ENCODE data around the gene GARIN1A.
"Not testable (repeated sequence)": the region's sequence is repeated elsewhere in the genome, so short reads cannot be mapped to it uniquely, and the experiment has no call there.

GARIN1A gene

DNA sequence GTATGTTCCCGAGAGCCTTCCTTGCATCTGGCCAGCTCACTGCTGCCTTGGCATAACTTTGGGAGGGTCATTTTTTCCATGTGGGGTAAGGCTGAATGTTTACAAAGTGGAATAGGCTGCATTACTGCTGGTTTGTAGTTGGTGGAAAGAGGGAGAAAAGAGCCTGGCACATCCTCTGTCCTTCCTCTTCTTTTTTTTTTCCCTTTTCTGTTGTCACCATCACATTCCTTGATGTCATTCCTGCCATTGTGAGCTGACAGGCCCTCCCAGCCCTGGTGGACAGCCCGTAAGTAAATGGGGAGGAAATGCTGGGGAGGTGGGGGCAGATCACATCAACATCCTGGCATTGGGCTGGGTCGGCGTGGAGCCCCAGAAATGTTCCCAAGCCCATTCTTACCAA is at the start of gene GARIN1A:
Gene GARIN1A, plus strand, starts transcription at position 301 of the 400 bp plus-strand sequence. CDS start 106 bp downstream, outside the sequence.
- H3K9ac ChIP-seq (ENCODE audit: low read depth, low read length) = no peak within 1 kb of the TSS
- H3K36me3 ChIP-seq (ENCODE audit: control insufficient read depth, insufficient read depth, low read length) = no peaks in the 10 kb centered on the region
- no peak within 1 kb of the TSS for H3K4me3 ChIP-seq (ENCODE audit: low read depth, low read length)
- no peaks in the 10 kb centered on the region for H3K4me1 ChIP-seq (ENCODE audit: control insufficient read depth, insufficient read depth, low read length)
- H3K27me3 ChIP-seq (ENCODE audit: control insufficient read depth, insufficient read depth, low read length) = no peaks in the 10 kb centered on the region
- no peak within 1 kb of the TSS for H3K27ac ChIP-seq (ENCODE audit: low read depth, low read length)
- no peaks in the 10 kb centered on the region for H3K9me3 ChIP-seq (ENCODE audit: control insufficient read depth, insufficient read depth, low read length)

DNA sequence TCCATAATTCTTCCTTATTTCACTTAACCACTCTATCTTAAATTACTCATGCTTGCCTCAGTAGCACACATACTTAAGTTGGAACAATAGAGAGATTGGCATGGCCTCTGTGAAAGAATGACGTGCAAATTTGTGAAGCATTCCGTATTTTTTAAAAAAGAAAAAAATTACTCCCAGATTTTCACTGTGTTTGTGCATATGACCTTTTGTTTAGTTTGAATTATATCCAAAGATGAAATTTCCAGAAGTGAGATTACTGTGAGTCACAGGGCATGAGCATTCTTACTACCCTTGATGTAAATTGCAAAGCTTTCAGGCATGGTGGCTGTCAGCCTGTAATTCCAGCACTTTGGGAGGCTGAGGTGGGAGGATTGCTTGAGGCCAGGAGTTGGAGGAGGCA is 45.0 kb upstream of the GARIN1A start:
- H3K27me3 ChIP-seq (ENCODE audit: control insufficient read depth, insufficient read depth, low read length); H3K4me1 ChIP-seq (ENCODE audit: control insufficient read depth, insufficient read depth, low read length); H3K4me3 ChIP-seq (ENCODE audit: low read depth, low read length); H3K27ac ChIP-seq (ENCODE audit: low read depth, low read length); H3K9me3 ChIP-seq (ENCODE audit: control insufficient read depth, insufficient read depth, low read length); H3K9ac ChIP-seq (ENCODE audit: low read depth, low read length): not testable (repeated sequence)
- peaks cover 50% of the 10 kb centered on the region for H3K36me3 ChIP-seq (ENCODE audit: control insufficient read depth, insufficient read depth, low read length)

DNA sequence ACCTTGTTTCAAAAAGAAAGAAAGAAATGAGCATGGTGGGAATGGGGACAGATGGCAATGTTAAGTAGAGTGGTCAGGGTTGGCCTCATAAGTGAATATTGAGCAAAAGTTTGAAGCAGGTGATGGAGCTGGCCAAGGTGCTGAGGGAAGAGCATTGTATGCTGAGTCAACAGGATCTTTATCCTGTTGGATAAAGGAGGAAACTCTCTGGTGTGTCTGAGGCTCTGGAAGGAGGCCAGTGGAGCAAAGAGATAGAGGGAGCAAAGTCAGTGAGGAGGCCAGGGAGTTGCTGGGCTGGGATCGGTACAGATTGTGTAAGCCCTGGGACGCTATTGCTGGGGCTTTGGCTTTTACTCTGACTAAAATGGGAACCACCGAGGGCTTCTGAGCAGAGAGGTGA is 38.2 kb upstream of the GARIN1A start:
- H3K36me3 ChIP-seq (ENCODE audit: control insufficient read depth, insufficient read depth, low read length) = peaks cover 33% of the 10 kb centered on the region; the same call in 1 of the 2 replicates
- H3K9me3 ChIP-seq (ENCODE audit: control insufficient read depth, insufficient read depth, low read length); H3K9ac ChIP-seq (ENCODE audit: low read depth, low read length); H3K27me3 ChIP-seq (ENCODE audit: control insufficient read depth, insufficient read depth, low read length); H3K4me3 ChIP-seq (ENCODE audit: low read depth, low read length); H3K4me1 ChIP-seq (ENCODE audit: control insufficient read depth, insufficient read depth, low read length); H3K27ac ChIP-seq (ENCODE audit: low read depth, low read length): not testable (repeated sequence)

DNA sequence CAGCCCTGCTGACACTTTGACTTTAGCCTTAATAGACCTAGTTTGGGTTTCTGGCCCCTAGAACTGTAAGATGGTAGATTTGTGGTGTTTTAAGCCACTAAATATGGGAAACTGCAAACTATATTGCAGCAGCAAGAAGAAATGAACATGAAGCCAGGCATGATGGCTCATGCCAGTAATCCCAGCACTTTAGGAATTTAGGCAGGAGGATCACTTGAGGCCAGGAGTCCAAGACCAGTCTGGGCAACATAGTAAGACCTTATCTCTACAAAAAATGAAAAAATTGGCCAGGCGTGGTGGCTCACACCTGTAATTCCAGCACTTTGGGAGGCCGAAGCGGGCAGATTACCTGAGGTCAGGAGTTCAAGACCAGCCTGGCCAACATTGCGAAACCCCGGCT is 26.9 kb upstream of the GARIN1A start:
- H3K9me3 ChIP-seq (ENCODE audit: control insufficient read depth, insufficient read depth, low read length); H3K27ac ChIP-seq (ENCODE audit: low read depth, low read length); H3K27me3 ChIP-seq (ENCODE audit: control insufficient read depth, insufficient read depth, low read length); H3K9ac ChIP-seq (ENCODE audit: low read depth, low read length); H3K4me3 ChIP-seq (ENCODE audit: low read depth, low read length); H3K4me1 ChIP-seq (ENCODE audit: control insufficient read depth, insufficient read depth, low read length): not testable (repeated sequence)
- peaks cover 16% of the 10 kb centered on the region for H3K36me3 ChIP-seq (ENCODE audit: control insufficient read depth, insufficient read depth, low read length)

DNA sequence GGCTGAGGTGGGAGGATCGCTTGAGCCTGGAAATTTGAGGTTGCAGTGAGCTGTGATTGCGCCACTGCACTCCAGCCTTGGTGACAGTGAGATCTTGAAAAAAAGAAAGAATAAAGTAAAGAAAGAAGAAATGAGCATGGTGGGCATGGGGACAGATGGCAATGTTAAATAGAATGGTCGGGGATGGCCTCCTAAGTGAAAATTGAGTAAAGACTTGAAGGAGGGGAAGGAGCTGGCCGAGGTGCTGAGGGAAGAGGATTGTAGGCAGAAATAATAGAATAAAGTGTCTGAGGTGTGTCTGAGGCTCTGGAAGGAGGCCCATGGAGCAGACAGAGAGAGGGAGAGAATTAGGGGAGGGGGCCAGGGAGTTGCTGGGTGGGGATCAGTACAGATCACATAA is 26.2 kb upstream of the GARIN1A start:
- H3K9ac ChIP-seq (ENCODE audit: low read depth, low read length) = not testable (repeated sequence)

DNA sequence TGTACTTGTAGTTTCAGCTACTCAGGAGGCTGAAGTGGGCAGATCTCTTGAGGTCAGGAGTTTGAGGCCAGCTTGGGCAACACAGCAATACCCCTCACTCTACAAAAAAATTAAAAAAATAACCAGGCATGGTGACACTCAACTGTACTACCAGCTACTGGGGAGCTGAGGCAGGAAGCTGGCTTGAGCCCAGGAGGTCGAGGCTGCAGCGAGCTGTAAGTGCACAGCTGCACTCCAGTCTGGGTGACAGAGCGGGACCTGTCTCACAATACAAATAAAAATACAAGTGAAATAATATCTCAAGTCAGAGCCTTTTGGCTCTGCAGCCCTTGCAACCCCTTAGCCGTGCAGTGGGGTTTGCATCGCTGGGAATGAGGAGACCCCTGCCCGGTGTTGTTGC is 25.2 kb upstream of the GARIN1A start:
- H3K9ac ChIP-seq (ENCODE audit: low read depth, low read length); H3K27me3 ChIP-seq (ENCODE audit: control insufficient read depth, insufficient read depth, low read length); H3K4me3 ChIP-seq (ENCODE audit: low read depth, low read length); H3K9me3 ChIP-seq (ENCODE audit: control insufficient read depth, insufficient read depth, low read length); H3K27ac ChIP-seq (ENCODE audit: low read depth, low read length); H3K4me1 ChIP-seq (ENCODE audit: control insufficient read depth, insufficient read depth, low read length): not testable (repeated sequence)
- H3K36me3 ChIP-seq (ENCODE audit: control insufficient read depth, insufficient read depth, low read length) = peaks cover 13% of the 10 kb centered on the region

More for the DNA sequence above, 26.2 kb upstream of the GARIN1A start:
- H3K4me3 ChIP-seq (ENCODE audit: low read depth, low read length); H3K9me3 ChIP-seq (ENCODE audit: control insufficient read depth, insufficient read depth, low read length); H3K27me3 ChIP-seq (ENCODE audit: control insufficient read depth, insufficient read depth, low read length); H3K27ac ChIP-seq (ENCODE audit: low read depth, low read length); H3K4me1 ChIP-seq (ENCODE audit: control insufficient read depth, insufficient read depth, low read length): not testable (repeated sequence)
- peaks cover 16% of the 10 kb centered on the region for H3K36me3 ChIP-seq (ENCODE audit: control insufficient read depth, insufficient read depth, low read length)

DNA sequence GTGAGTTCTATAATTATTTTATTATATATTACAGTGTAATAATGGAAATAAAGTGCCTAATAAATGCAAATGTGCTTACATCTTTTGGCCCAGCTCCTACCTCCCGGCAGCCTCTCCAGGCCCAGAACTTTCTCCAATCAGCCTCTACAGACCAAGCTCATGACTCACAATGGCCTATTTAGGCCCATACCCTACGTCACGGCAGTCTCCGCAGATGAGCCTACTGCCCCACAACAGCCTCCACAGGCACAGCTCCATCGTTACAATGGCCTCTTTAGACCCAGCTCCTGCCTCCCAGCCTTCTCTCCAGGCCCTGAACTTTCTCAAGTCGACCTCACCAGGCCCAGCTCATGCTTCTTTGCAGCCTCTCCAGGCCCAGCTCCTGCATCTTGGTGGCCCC is 21.0 kb upstream of the GARIN1A start:
- not testable (repeated sequence) for H3K4me1 ChIP-seq (ENCODE audit: control insufficient read depth, insufficient read depth, low read length); H3K27ac ChIP-seq (ENCODE audit: low read depth, low read length); H3K9ac ChIP-seq (ENCODE audit: low read depth, low read length); H3K27me3 ChIP-seq (ENCODE audit: control insufficient read depth, insufficient read depth, low read length); H3K9me3 ChIP-seq (ENCODE audit: control insufficient read depth, insufficient read depth, low read length); H3K36me3 ChIP-seq (ENCODE audit: control insufficient read depth, insufficient read depth, low read length); H3K4me3 ChIP-seq (ENCODE audit: low read depth, low read length)

DNA sequence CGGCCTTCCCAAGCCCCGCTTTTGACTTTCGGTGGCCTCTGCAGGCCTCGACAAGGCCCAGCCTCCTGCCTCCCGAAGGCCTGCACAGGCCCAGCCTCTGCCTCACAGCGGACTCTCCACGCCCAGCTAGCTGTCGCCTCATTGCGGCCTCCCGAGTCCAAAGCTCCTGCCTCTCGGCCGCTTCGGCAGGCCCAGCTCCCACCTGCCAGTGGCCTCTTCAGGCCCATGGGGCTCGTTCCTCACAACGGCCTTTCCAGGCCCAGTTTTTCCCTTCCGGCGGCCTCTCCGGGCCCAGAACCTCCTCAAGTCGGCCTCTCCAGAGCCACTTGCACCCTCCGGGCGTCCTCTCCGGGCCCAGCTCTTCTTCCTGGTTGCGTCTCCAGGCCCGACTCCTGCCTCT is 19.5 kb upstream of the GARIN1A start:
- not testable (repeated sequence) for H3K36me3 ChIP-seq (ENCODE audit: control insufficient read depth, insufficient read depth, low read length); H3K27me3 ChIP-seq (ENCODE audit: control insufficient read depth, insufficient read depth, low read length); H3K27ac ChIP-seq (ENCODE audit: low read depth, low read length); H3K4me3 ChIP-seq (ENCODE audit: low read depth, low read length); H3K9ac ChIP-seq (ENCODE audit: low read depth, low read length); H3K4me1 ChIP-seq (ENCODE audit: control insufficient read depth, insufficient read depth, low read length); H3K9me3 ChIP-seq (ENCODE audit: control insufficient read depth, insufficient read depth, low read length)

DNA sequence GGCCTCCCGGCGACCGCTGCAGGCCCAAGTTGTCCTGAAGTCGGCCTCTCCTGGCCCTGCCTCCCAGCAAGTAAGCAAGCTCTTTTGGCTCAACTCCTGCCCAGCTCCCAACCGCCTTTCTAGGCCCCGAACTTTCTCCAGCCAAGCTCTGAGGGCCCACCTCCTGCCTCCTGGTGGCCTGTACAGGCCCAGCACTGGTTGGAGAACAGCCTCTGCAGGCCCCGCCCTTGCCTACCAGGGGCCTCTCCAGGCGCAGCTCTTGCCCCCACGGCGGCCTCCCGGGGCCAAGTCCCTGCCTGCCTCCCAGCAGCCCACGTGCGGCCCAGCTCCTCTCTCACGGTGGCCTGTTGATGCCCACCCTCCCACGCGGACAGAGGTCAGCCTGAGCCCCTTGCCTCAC is 18.9 kb upstream of the GARIN1A start:
- not testable (repeated sequence) for H3K9me3 ChIP-seq (ENCODE audit: control insufficient read depth, insufficient read depth, low read length); H3K27me3 ChIP-seq (ENCODE audit: control insufficient read depth, insufficient read depth, low read length); H3K4me1 ChIP-seq (ENCODE audit: control insufficient read depth, insufficient read depth, low read length); H3K9ac ChIP-seq (ENCODE audit: low read depth, low read length); H3K4me3 ChIP-seq (ENCODE audit: low read depth, low read length); H3K27ac ChIP-seq (ENCODE audit: low read depth, low read length); H3K36me3 ChIP-seq (ENCODE audit: control insufficient read depth, insufficient read depth, low read length)

DNA sequence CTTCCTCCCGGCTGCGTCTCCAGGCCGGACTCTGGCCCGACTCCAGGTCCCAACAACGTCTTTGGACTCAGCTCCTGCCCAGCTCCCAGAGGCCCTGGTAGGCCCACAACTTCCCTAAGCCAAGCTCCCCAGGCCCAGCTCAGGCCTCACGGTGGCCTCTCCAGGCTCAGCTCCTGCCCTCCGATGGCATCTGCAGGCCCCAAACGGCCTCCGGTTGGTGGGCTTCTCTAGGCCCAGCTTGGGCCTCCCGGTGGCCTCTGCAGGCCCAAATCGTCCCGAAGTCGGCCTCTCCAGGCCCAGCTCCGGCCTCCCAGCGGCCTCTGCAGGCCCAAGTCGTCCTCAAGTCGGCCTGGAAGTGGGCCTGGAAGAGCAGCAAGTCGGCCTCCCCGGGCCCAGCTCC is 18.0 kb upstream of the GARIN1A start:
- H3K4me1 ChIP-seq (ENCODE audit: control insufficient read depth, insufficient read depth, low read length); H3K36me3 ChIP-seq (ENCODE audit: control insufficient read depth, insufficient read depth, low read length); H3K4me3 ChIP-seq (ENCODE audit: low read depth, low read length); H3K27me3 ChIP-seq (ENCODE audit: control insufficient read depth, insufficient read depth, low read length); H3K9me3 ChIP-seq (ENCODE audit: control insufficient read depth, insufficient read depth, low read length); H3K27ac ChIP-seq (ENCODE audit: low read depth, low read length); H3K9ac ChIP-seq (ENCODE audit: low read depth, low read length): not testable (repeated sequence)

DNA sequence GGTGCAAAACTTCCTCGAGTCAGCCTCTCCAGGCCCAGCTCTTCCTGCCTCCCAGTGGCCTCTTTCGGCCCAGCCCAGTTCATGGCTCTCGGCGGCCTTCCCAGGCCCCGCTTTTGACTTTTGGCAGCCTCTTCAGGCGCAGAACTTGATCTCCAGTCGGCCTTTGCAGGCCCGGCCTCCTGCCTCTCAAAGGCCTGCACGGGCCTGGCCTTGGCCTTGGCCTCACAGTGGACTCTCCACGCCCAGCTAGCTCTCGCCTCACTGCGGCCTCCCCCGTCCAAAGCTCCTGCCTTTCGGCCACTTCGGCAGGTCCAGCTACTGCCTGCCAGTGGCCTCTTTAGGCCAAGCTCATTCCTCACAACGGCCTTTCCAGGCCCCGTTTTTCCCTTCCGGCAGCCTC is 17.6 kb upstream of the GARIN1A start:
- H3K9me3 ChIP-seq (ENCODE audit: control insufficient read depth, insufficient read depth, low read length); H3K27me3 ChIP-seq (ENCODE audit: control insufficient read depth, insufficient read depth, low read length); H3K4me1 ChIP-seq (ENCODE audit: control insufficient read depth, insufficient read depth, low read length); H3K36me3 ChIP-seq (ENCODE audit: control insufficient read depth, insufficient read depth, low read length); H3K27ac ChIP-seq (ENCODE audit: low read depth, low read length); H3K9ac ChIP-seq (ENCODE audit: low read depth, low read length); H3K4me3 ChIP-seq (ENCODE audit: low read depth, low read length): not testable (repeated sequence)

DNA sequence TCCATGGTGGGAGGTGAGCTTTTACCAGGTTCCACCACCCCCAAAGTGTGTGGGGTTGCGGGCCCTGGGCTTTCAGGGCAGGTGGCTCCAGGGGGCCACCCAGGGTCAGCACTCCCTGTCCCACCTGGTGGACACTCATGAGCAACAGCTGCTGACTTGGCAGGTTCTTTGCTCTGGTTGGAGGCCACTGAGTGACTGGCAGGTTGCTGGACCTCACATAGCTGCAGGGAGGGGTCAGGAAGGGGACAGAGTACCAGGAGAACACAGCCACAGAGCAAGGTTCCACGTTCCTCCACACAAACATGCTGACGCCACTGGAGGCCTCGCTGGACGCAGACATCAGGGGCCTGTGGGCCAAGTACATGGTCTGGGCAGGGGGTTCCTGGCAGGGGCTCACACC is 13.7 kb upstream of the GARIN1A start:
- H3K9me3 ChIP-seq (ENCODE audit: control insufficient read depth, insufficient read depth, low read length) = peaks cover 14% of the 10 kb centered on the region
- not testable (repeated sequence) for H3K27me3 ChIP-seq (ENCODE audit: control insufficient read depth, insufficient read depth, low read length); H3K9ac ChIP-seq (ENCODE audit: low read depth, low read length); H3K36me3 ChIP-seq (ENCODE audit: control insufficient read depth, insufficient read depth, low read length); H3K4me1 ChIP-seq (ENCODE audit: control insufficient read depth, insufficient read depth, low read length); H3K4me3 ChIP-seq (ENCODE audit: low read depth, low read length); H3K27ac ChIP-seq (ENCODE audit: low read depth, low read length)
